GM12891 (cell line): ENCODE results near the gene NT5C3B.
"Not testable (repeated sequence)": the region's sequence is repeated elsewhere in the genome, so short reads cannot be mapped to it uniquely, and the experiment has no call there.

Experiments used
- DNase-seq: peaks from one replicate; pipeline ENCODE4 v3.0.0; 2011; ENCODE audit warnings: low spot score; ENCODE audit not compliant: insufficient read length
- FAIRE-seq: peaks from 2 replicates; lab custom pipeline; 2011; peaks lifted over from hg19 to GRCh38; lab: Jason Lieb, UNC
- PAX5 ChIP-seq: IDR thresholded peaks from 2 replicates; pipeline ENCODE4 v1.6.1; 2011; ENCODE audit warnings: low read length, moderate library complexity, mild to moderate bottlenecking; ENCODE audit not compliant: insufficient read depth, severe bottlenecking
- POLR2A ChIP-seq: IDR thresholded peaks from 2 replicates; pipeline ENCODE4 v1.6.1; 2011; ENCODE audit warnings: low read depth, low read length, control low read depth
- POLR2AphosphoS5 ChIP-seq: IDR thresholded peaks from 2 replicates; pipeline ENCODE4 v1.6.1; 2011; ENCODE audit warnings: low read depth, low read length, control low read depth
- POU2F2 ChIP-seq: IDR thresholded peaks from 2 replicates; pipeline ENCODE4 v1.6.1; 2011; ENCODE audit warnings: low read depth, mild to moderate bottlenecking, control low read depth, low read length, moderate library complexity
- SPI1 ChIP-seq: IDR thresholded peaks from 2 replicates; pipeline ENCODE4 v1.6.1; 2011; ENCODE audit warnings: low read depth, low read length, control low read depth
- TAF1 ChIP-seq: IDR thresholded peaks from 2 replicates; pipeline ENCODE4 v1.6.1; 2011; ENCODE audit warnings: low read depth, low read length, control low read depth

The NT5C3B gene

DNA sequence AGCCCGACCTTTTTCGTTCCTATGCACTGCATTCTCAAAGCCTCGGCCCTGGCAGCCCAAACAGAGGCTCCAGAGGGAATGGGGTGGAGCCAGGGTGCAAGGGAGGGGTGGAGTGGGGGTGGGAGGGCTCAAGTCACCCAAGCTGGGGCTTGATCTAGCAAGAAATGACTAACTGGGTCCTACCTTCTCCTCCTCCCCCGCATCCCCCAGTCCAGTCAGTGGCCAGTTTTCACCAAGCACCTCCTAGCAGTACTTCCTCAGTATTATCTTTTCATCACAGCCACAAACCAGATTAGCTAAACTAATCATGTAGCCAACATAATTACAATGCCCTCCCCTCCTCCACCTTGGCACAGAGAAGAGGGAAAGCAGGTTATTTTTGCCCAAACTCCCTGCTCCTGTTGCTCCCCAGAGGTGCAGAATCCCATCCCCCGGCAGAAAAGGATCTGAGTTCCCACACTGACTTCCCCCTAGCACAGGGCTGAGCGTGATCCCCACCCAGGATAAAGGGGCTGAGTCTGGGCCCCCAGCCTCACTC is 51.8 kb downstream of the NT5C3B start:
- TF ChIP-seq SPI1 (peak; percentile 13; the same call in 1 of the 2 replicates), POLR2AphosphoS5 (no peak), POLR2A (no peak), TAF1 (no peak), POU2F2 (no peak), PAX5 (no peak)
- FAIRE-seq (peak; percentile 71), DNase-seq (no peak)

DNA sequence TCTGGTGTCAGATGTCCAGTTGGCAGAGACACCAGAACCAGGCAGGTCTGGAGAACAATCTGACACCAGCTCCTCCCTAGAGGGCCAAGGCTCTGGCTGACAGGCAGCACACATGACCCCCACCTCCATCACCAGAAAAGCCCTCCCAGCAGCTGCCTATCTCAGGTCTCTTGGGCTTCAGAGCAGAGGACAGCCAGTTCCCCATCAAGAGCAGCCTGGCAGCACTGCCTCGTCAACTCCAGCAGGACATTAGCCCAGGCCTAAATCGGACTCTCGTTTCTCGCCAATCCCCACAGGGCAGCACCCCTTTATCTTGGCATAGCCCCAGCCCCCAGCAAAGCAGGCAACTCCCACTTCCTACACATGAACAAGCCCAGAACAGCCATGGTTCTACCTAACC is 53.9 kb downstream of the NT5C3B start:
- no peak for DNase-seq
- FAIRE-seq, result no peak
- TF ChIP-seq POLR2A (no peak), PAX5 (no peak), TAF1 (no peak), POLR2AphosphoS5 (no peak)

DNA sequence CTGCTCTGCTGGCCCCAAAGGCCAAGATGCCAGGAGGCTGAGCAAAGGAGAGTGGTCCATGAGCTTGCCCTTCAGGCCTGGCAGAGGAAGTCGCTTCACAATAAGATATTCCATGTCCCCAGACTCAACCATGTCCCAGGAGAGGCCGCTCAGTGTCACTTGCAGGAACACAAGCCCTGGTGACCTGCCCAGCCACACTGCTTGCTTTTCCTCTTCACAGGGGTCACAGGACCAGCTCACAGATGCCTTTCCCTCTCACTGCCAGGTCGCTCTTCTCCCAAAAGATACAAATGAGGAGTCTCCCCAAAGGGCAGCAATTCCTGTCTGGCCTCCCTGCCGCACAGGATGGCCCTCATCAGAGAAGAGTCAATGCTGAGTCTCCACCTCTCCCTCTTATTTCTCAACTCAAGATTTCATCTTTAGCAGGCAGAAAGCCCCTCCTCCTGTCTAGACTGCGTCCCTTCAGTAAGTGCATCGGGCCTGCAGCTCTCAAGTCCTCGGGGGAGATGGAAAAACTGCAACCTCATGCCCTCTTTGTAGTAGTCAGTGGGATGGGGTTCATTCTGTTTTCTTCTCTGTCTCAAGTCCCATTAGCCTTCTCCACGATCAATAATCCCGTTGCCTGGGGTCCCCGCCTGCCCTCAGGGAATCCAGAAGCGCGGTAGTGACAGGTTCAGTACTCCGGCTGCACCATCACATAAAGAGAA is 54.5 kb downstream of the NT5C3B start:
- FAIRE-seq, result no peak

GRCh38 chr17:41779954-41780353 is 56.1 kb downstream of the NT5C3B start:
- DNase-seq, result no peak
- FAIRE-seq, result no peak
- no peak for TF ChIP-seq POLR2A
- no peak for TF ChIP-seq PAX5
- no peak for TF ChIP-seq POLR2AphosphoS5
- TF ChIP-seq TAF1, result no peak
- TF ChIP-seq SPI1, result no peak
- TF ChIP-seq POU2F2, result no peak

More for the DNA sequence above, 54.5 kb downstream of the NT5C3B start:
- no peak for TF ChIP-seq PAX5
- no peak for TF ChIP-seq POLR2AphosphoS5
- no peak for TF ChIP-seq SPI1
- TF ChIP-seq POU2F2, result no peak
- TF ChIP-seq TAF1, result no peak
- no peak for TF ChIP-seq POLR2A
- no peak for DNase-seq

GRCh38 chr17:41777574-41778188 is 58.4 kb downstream of the NT5C3B start:
- TF ChIP-seq POLR2A (no peak), POU2F2 (no peak), PAX5 (no peak), SPI1 (no peak), POLR2AphosphoS5 (no peak), TAF1 (no peak)
- FAIRE-seq, result no peak

GRCh38 chr17:41777157-41777573 is 58.9 kb downstream of the NT5C3B start:
- no peak for DNase-seq
- FAIRE-seq, result no peak
- TF ChIP-seq PAX5, result no peak
- TF ChIP-seq POLR2A, result no peak
- TF ChIP-seq TAF1, result no peak
- TF ChIP-seq SPI1, result no peak
- TF ChIP-seq POLR2AphosphoS5, result no peak
- TF ChIP-seq POU2F2, result no peak

More at GRCh38 chr17:41777574-41778188, 58.4 kb downstream of the NT5C3B start:
- no peak for DNase-seq

DNA sequence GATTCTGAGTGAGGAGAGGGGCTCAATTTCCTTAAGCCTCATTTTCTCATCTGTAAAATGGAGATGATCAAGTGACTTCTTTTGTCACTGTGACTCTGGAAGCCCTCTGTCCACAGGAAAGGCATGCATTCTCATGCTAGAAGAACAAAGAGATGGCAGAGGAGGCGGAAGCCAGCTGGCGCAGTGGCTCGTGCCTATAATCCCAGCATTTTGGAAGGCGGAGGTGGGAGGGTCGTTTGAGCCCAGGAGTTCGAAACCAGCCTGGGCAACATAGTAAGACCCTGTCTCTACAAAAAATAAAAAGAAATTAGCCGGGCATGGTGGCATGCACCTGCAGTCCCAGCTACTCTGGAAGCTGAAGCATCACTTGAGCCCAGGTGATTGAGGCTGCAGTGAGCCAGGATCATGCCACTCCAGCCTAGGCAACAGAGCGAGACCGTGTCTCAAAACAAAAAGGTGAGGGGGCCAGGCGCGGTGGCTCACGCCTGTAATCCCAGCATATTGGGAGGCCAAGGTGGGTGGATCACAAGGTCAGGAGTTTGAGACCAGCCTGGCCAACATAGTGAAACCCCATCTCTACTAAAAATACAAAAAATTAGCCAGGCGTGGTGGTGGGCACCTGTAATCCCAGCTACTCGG is 59.7 kb downstream of the NT5C3B start:
- DNase-seq, FAIRE-seq: not testable (repeated sequence)

- FAIRE-seq, result no peak
- DNase-seq, result no peak
These were observed 60.4 kb downstream of the NT5C3B start for GRCh38 chr17:41775394-41776226.

More at GRCh38 chr17:41775394-41776226, 60.4 kb downstream of the NT5C3B start:
- TF ChIP-seq PAX5 (no peak), TAF1 (no peak), POLR2A (no peak)
